GM12872 (cell line): Measurements from ENCODE around the gene STK17A.
A peak's percentile ranks its signal among the peaks of the same experiment; 100 is the strongest.

Experiments
- CTCF ChIP-seq: IDR thresholded peaks from 3 replicates; pipeline ENCODE4 v1.5.1; 2011; ENCODE audit warnings: low read depth, mild to moderate bottlenecking, low read length, moderate library complexity; ENCODE audit not compliant: insufficient read depth

Gene STK17A

GRCh38 chr7:43648473-43649406, 65.8 kb downstream of the STK17A start:
- TF ChIP-seq CTCF, result no peak

GRCh38 chr7:43649755-43650274, 66.9 kb downstream of the STK17A start:
- TF ChIP-seq CTCF, result no peak

GRCh38 chr7:43650457-43651052, 67.6 kb downstream of the STK17A start:
- no peak for TF ChIP-seq CTCF

GRCh38 chr7:43652364-43652763, 69.5 kb downstream of the STK17A start:
- 0 out of 3 replicates have a peak, but pooled peaks have one; percentile 4 for TF ChIP-seq CTCF

GRCh38 chr7:43653466-43653865, 70.6 kb downstream of the STK17A start:
- TF ChIP-seq CTCF, result no peak

- no peak for TF ChIP-seq CTCF
These were observed 71.1 kb downstream of the STK17A start for GRCh38 chr7:43653891-43654504.

- no peak for TF ChIP-seq CTCF
These were observed 72.7 kb downstream of the STK17A start for GRCh38 chr7:43655584-43655983.
